NCI-H2171 (cell line): ENCODE measurements around the gene TRAPPC11.
"Not testable (repeated sequence)": the region's sequence is repeated elsewhere in the genome, so short reads cannot be mapped to it uniquely, and the experiment has no call there.

Source experiments
- DNase-seq: peaks from one replicate; lab custom pipeline; 2025; lab: John Stamatoyannopoulos, UW

Gene TRAPPC11

GRCh38 chr4:183659029-183659871 is at the start of gene TRAPPC11, which contains the start of gene RWDD4:
TSS of gene TRAPPC11 (plus strand) at chr4:183659293. CDS start at chr4:183663868, 4,575 bp downstream.
TSS of gene RWDD4 (minus strand) at chr4:183659185. CDS start at chr4:183658952, 233 bp downstream.
- peak; percentile 71 for DNase-seq

- DNase-seq: no peak
These were observed 49.1 kb upstream of the TRAPPC11 start for GRCh38 chr4:183610033-183610432.

GRCh38 chr4:183610613-183611012 is 48.5 kb upstream of the TRAPPC11 start:
- no peak for DNase-seq

- no peak for DNase-seq
These were observed 47.8 kb upstream of the TRAPPC11 start for GRCh38 chr4:183611210-183611830.

GRCh38 chr4:183612329-183613250 is 46.5 kb upstream of the TRAPPC11 start:
- no peak for DNase-seq

GRCh38 chr4:183617075-183617474 is 42.0 kb upstream of the TRAPPC11 start:
- no peak for DNase-seq

GRCh38 chr4:183618681-183619080 is 40.4 kb upstream of the TRAPPC11 start:
- DNase-seq: no peak

GRCh38 chr4:183620421-183620820 is 38.7 kb upstream of the TRAPPC11 start:
- DNase-seq: no peak

- no peak for DNase-seq
These were observed 37.2 kb upstream of the TRAPPC11 start for GRCh38 chr4:183621875-183622274.

GRCh38 chr4:183624548-183624947 is 34.5 kb upstream of the TRAPPC11 start:
- no peak for DNase-seq

- DNase-seq: no peak
These were observed 32.9 kb upstream of the TRAPPC11 start for GRCh38 chr4:183626168-183626567.

GRCh38 chr4:183627286-183627685 is 31.8 kb upstream of the TRAPPC11 start:
- not testable (repeated sequence) for DNase-seq

GRCh38 chr4:183627979-183628588 is 31.0 kb upstream of the TRAPPC11 start:
- peak; percentile 36 for DNase-seq

GRCh38 chr4:183631577-183632198 is 27.4 kb upstream of the TRAPPC11 start:
- DNase-seq: no peak

GRCh38 chr4:183632689-183633088 is 26.4 kb upstream of the TRAPPC11 start:
- DNase-seq: no peak

GRCh38 chr4:183633476-183634400 is 25.4 kb upstream of the TRAPPC11 start:
- DNase-seq: no peak

- DNase-seq: no peak
These were observed 23.8 kb upstream of the TRAPPC11 start for GRCh38 chr4:183635321-183635720.

- no peak for DNase-seq
These were observed 23.4 kb upstream of the TRAPPC11 start for GRCh38 chr4:183635741-183636140.

GRCh38 chr4:183636503-183636902 is 22.6 kb upstream of the TRAPPC11 start:
- no peak for DNase-seq

- no peak for DNase-seq
These were observed 22.2 kb upstream of the TRAPPC11 start for GRCh38 chr4:183636923-183637322.
